ENCODE data around the gene OR7C1. TPM values are rescaled to one million over a fixed set of nuclear protein-coding genes. Genes with fewer than 3 reads are reported as not detected.

OR7C1 gene
- total and polyA plus RNA-seq, 9 donors = 0.05 to 0.13 TPM; not detected in 7

- Histone ChIP-seq H3K36me3 (no peaks in the 10 kb centered on the region), H3K27me3 (no peaks in the 10 kb centered on the region), H3K4me1 (ENCODE audit: insufficient read depth) (no peaks in the 10 kb centered on the region), H3K27ac (no peak overlapping the region), H3K9me3 (no peaks in the 10 kb centered on the region), H3K4me3 (no peak overlapping the region)
- intact Hi-C loops (cut with DNase I) = no loop called here
- no peak for DNase-seq
- 78 to 81% (median 79%) methylated on average over 8 of the region's 8 CpGs for WGBS, 3 donors
- no peak for TF ChIP-seq POLR2A (IDR thresholded peaks at IDR 0.05)
- TF ChIP-seq CTCF (IDR thresholded peaks at IDR 0.05) = no peak
- no peak for TF ChIP-seq EP300 (IDR thresholded peaks at IDR 0.05)
Observed at GRCh38 chr19:14772467-14772866, 62.5 kb downstream of the OR7C1 start.

GRCh38 chr19:14770944-14771839 lies 63.8 kb downstream of the OR7C1 start:
- H3K27me3 ChIP-seq = no peaks in the 10 kb centered on the region
- no peak for DNase-seq
- H3K9me3 ChIP-seq = no peaks in the 10 kb centered on the region
- no peak overlapping the region for H3K27ac ChIP-seq
- no peaks in the 10 kb centered on the region for H3K4me1 ChIP-seq (ENCODE audit: insufficient read depth)
- TF ChIP-seq CTCF (IDR thresholded peaks at IDR 0.05) = no peak
- TF ChIP-seq POLR2A (IDR thresholded peaks at IDR 0.05) = no peak
- TF ChIP-seq EP300 (IDR thresholded peaks at IDR 0.05) = no peak
- H3K4me3 ChIP-seq = no peak overlapping the region
- 68 to 76% (median 73%) methylated on average over 11 of the region's 11 CpGs for WGBS, 3 donors
- no peaks in the 10 kb centered on the region for H3K36me3 ChIP-seq
- intact Hi-C loops (cut with DNase I) = no loop called here

- Histone ChIP-seq H3K27me3 (no peaks in the 10 kb centered on the region), H3K4me3 (no peak overlapping the region), H3K27ac (no peak overlapping the region), H3K4me1 (ENCODE audit: insufficient read depth) (no peaks in the 10 kb centered on the region), H3K9me3 (no peaks in the 10 kb centered on the region), H3K36me3 (no peaks in the 10 kb centered on the region)
- no peak for TF ChIP-seq EP300 (IDR thresholded peaks at IDR 0.05)
- TF ChIP-seq CTCF (IDR thresholded peaks at IDR 0.05) = no peak
- no peak for TF ChIP-seq POLR2A (IDR thresholded peaks at IDR 0.05)
- WGBS, 3 donors = 67 to 73% (median 69%) methylated on average over 5 of the region's 5 CpGs
- DNase-seq = no peak
- intact Hi-C loops (cut with DNase I) = no loop called here
Observed at GRCh38 chr19:14770136-14770535, 64.8 kb downstream of the OR7C1 start.

GRCh38 chr19:14769201-14769600 lies 65.8 kb downstream of the OR7C1 start:
- H3K9me3 ChIP-seq = no peaks in the 10 kb centered on the region
- no peaks in the 10 kb centered on the region for H3K27me3 ChIP-seq
- H3K4me1 ChIP-seq (ENCODE audit: insufficient read depth) = no peaks in the 10 kb centered on the region
- no peak overlapping the region for H3K4me3 ChIP-seq
- 73 to 77% (median 77%) methylated on average over 5 of the region's 5 CpGs for WGBS, 3 donors
- no peak overlapping the region for H3K27ac ChIP-seq
- DNase-seq = no peak
- TF ChIP-seq CTCF (IDR thresholded peaks at IDR 0.05) = no peak
- TF ChIP-seq EP300 (IDR thresholded peaks at IDR 0.05) = no peak
- TF ChIP-seq POLR2A (IDR thresholded peaks at IDR 0.05) = no peak
- H3K36me3 ChIP-seq = no peaks in the 10 kb centered on the region
- intact Hi-C loops (cut with DNase I) = no loop called here

All from ovary (tissue), 9 donors.